SH-SY5Y (cell line): ENCODE measurements around the gene MBD6.

Experiments used
- GATA2 ChIP-seq: IDR thresholded peaks from 2 replicates; pipeline ENCODE4 v1.6.1; 2011; ENCODE audit warnings: mild to moderate bottlenecking, low read depth, low read length
- GATA3 ChIP-seq: IDR thresholded peaks from 2 replicates; pipeline ENCODE4 v1.6.1; 2011; ENCODE audit warnings: low read depth, mild to moderate bottlenecking, low read length, moderate library complexity

DNA sequence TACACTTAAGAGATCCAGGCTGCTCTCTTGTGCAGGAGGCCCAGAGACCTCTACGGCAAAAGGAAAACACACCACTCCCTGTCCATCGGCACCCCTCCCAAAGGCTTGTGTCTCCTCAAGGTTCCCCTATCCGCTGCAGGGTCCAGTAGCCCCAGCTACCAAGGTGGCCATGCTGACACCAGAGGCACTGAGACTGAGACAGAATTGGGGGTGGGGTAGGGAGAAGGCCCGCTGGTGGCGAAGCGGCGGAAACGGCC is 2.9 kb upstream of the MBD6 start:
- TF ChIP-seq GATA2, result no peak
- TF ChIP-seq GATA3, result no peak
